H9 (cell line): ENCODE measurements around the gene STXBP1. TPM values are rescaled to one million over a fixed set of nuclear protein-coding genes. Genes with fewer than 3 reads are reported as not detected.

Experiments
- DNase-seq: peaks from one replicate; pipeline ENCODE4 v3.0.0-alpha.2; 2017
- H2AFZ ChIP-seq: one replicate; pipeline ENCODE4 v1.6.1; 2013; ENCODE audit warnings: mild to moderate bottlenecking, low read length, control low read depth, moderate library complexity
- H2AK5ac ChIP-seq: 2 replicates; pipeline ENCODE4 v1.6.1; 2013; ENCODE audit warnings: low read length, control low read depth, mixed read lengths; ENCODE audit not compliant: insufficient read length
- H2BK120ac ChIP-seq: one replicate; pipeline ENCODE4 v1.6.1; 2013; ENCODE audit warnings: low read depth, mild to moderate bottlenecking, low read length, control low read depth, inconsistent platforms; ENCODE audit not compliant: poor library complexity, severe bottlenecking
- H2BK12ac ChIP-seq: 2 replicates; pipeline ENCODE4 v1.6.1; 2013; ENCODE audit warnings: low read length, control low read depth, mixed read lengths, low read depth; ENCODE audit not compliant: insufficient read length
- H2BK15ac ChIP-seq: 2 replicates; pipeline ENCODE4 v1.6.1; 2013; ENCODE audit warnings: low read depth, low read length, control low read depth
- H2BK20ac ChIP-seq: one replicate; pipeline ENCODE4 v1.6.1; 2013; ENCODE audit warnings: low read depth, mild to moderate bottlenecking, low read length, control low read depth, inconsistent platforms; ENCODE audit not compliant: poor library complexity, severe bottlenecking
- H2BK5ac ChIP-seq: 2 replicates; pipeline ENCODE4 v1.6.1; 2013; ENCODE audit warnings: low read length, control low read depth, mixed read lengths; ENCODE audit not compliant: insufficient read length
- H3K14ac ChIP-seq: 2 replicates; pipeline ENCODE4 v1.6.1; 2013; ENCODE audit warnings: low read length, control low read depth; ENCODE audit not compliant: insufficient read depth
- H3K18ac ChIP-seq: 2 replicates; pipeline ENCODE4 v1.6.1; 2013; ENCODE audit warnings: low read depth, mild to moderate bottlenecking, mixed read lengths, low read length, control low read depth; ENCODE audit not compliant: insufficient read length
- H3K23ac ChIP-seq: 2 replicates; pipeline ENCODE4 v1.6.1; 2013; ENCODE audit warnings: low read length, control low read depth, mixed read lengths, low read depth; ENCODE audit not compliant: insufficient read length
- H3K23me2 ChIP-seq: 2 replicates; pipeline ENCODE4 v1.6.1; 2013; ENCODE audit warnings: low read depth, mild to moderate bottlenecking, mixed read lengths, low read length, control low read depth; ENCODE audit not compliant: insufficient read length, poor library complexity, severe bottlenecking
- H3K27ac ChIP-seq: 2 replicates; pipeline ENCODE4 v1.5.1; 2013; ENCODE audit warnings: low read length, control low read depth, mixed read lengths, low read depth; ENCODE audit not compliant: insufficient read length
- H3K27me3 ChIP-seq: 2 replicates; pipeline ENCODE4 v1.6.1; 2013; ENCODE audit warnings: low read length, control low read depth, inconsistent platforms; ENCODE audit not compliant: insufficient read depth
- H3K4ac ChIP-seq: 2 replicates; pipeline ENCODE4 v1.6.1; 2013; ENCODE audit warnings: low read depth, mild to moderate bottlenecking, control low read depth, inconsistent platforms, low read length, moderate library complexity
- H3K4me1 ChIP-seq: 2 replicates; pipeline ENCODE4 v1.6.1; 2013; ENCODE audit warnings: low read length, control low read depth, inconsistent platforms; ENCODE audit not compliant: insufficient read depth
- H3K4me2 ChIP-seq: 2 replicates; pipeline ENCODE4 v1.6.1; 2013; ENCODE audit warnings: low read length, control low read depth, mixed read lengths; ENCODE audit not compliant: insufficient read length, insufficient read depth
- H3K56ac ChIP-seq: 2 replicates; pipeline ENCODE4 v1.6.1; 2013; ENCODE audit warnings: low read depth, mild to moderate bottlenecking, mixed read lengths, low read length, control low read depth; ENCODE audit not compliant: insufficient read length
- H3K79me1 ChIP-seq: 2 replicates; pipeline ENCODE4 v1.6.1; 2013; ENCODE audit warnings: low read depth, mild to moderate bottlenecking, moderate library complexity, low read length, control low read depth, inconsistent platforms; ENCODE audit not compliant: insufficient read depth, poor library complexity, severe bottlenecking
- H3K79me2 ChIP-seq: 2 replicates; pipeline ENCODE4 v1.6.1; 2013; ENCODE audit warnings: low read length, control low read depth, inconsistent platforms; ENCODE audit not compliant: insufficient read depth
- H3K9ac ChIP-seq: 2 replicates; pipeline ENCODE4 v1.6.1; 2013; ENCODE audit warnings: low read length, control low read depth, mixed read lengths; ENCODE audit not compliant: insufficient read length; ENCODE audit errors: extremely low read depth
- H3K9me3 ChIP-seq: one replicate; pipeline ENCODE4 v1.6.1; 2013; ENCODE audit warnings: low read depth, low read length, inconsistent platforms; ENCODE audit not compliant: control insufficient read depth
- H3T11ph ChIP-seq: one replicate; pipeline ENCODE4 v1.6.1; 2013; ENCODE audit warnings: mild to moderate bottlenecking, low read length, control low read depth, inconsistent platforms
- H4K20me1 ChIP-seq: one replicate; pipeline ENCODE4 v1.6.1; 2013; ENCODE audit not compliant: control insufficient read depth, insufficient read length, insufficient read depth
- H4K5ac ChIP-seq: 2 replicates; pipeline ENCODE4 v1.6.1; 2013; ENCODE audit warnings: low read depth, mild to moderate bottlenecking, mixed read lengths, low read length, control low read depth; ENCODE audit not compliant: insufficient read length
- H4K8ac ChIP-seq: replicated peaks from 2 replicates; pipeline ENCODE4 v1.6.1; 2013; ENCODE audit warnings: low read length, control low read depth, mixed read lengths, low read depth; ENCODE audit not compliant: insufficient read length
- H4K91ac ChIP-seq: 2 replicates; pipeline ENCODE4 v1.6.1; 2013; ENCODE audit warnings: low read depth, mild to moderate bottlenecking, moderate library complexity, mixed read lengths, low read length, control low read depth; ENCODE audit not compliant: insufficient read length
- H3K27ac Mint-ChIP-seq, 3 experiments: 2 replicates in 2 of 3; 3 replicates in 1 of 3; pipeline ENCODE4 v1.8.0; 2020 to 2021; ENCODE audit warnings: mixed read lengths in 3 of 3, mild to moderate bottlenecking in 1 of 3, moderate library complexity in 1 of 3
- H3K27me3 Mint-ChIP-seq: 2 replicates; pipeline ENCODE4 v1.8.0; 2021; ENCODE audit warnings: low read depth, mild to moderate bottlenecking, moderate library complexity, mixed read lengths
- H3K36me3 Mint-ChIP-seq, 3 experiments: 2 replicates in 2 of 3; 3 replicates in 1 of 3; pipeline ENCODE4 v1.8.0; 2020 to 2021; ENCODE audit warnings: low read depth in 3 of 3, mixed read lengths in 3 of 3; ENCODE audit not compliant: insufficient read depth in 1 of 3
- H3K4me1 Mint-ChIP-seq, 2 experiments: 2 replicates each; pipeline ENCODE4 v1.8.0; 2020; ENCODE audit warnings: mixed read lengths in 2 of 2
- H3K4me3 Mint-ChIP-seq, 2 experiments: 2 replicates in 1 of 2; 3 replicates in 1 of 2; pipeline ENCODE4 v1.8.0; 2020 to 2021; ENCODE audit warnings: mild to moderate bottlenecking in 2 of 2, mixed read lengths in 2 of 2, moderate library complexity in 1 of 2
- H3K9me3 Mint-ChIP-seq, 2 experiments: 2 replicates in 1 of 2; 3 replicates in 1 of 2; pipeline ENCODE4 v1.8.0; 2020; ENCODE audit warnings: mild to moderate bottlenecking in 2 of 2, mixed read lengths in 2 of 2, moderate library complexity in 1 of 2
- CTCF ChIP-seq: fragments of 200-600 bp; sonication (generic); conservative IDR thresholded peaks from 3 replicates; pipeline ENCODE4 v1.8.0; 2021; ENCODE audit warnings: antibody characterized with exemption, mild to moderate bottlenecking
- WGBS: extraction: QIAGEN DNeasy Blood & Tissue Kit; methylation state at CpG from one replicate; pipeline ENCODE4 v1.1.7; 2013; ENCODE audit warnings: missing lambda C conversion rate, low lambda C conversion rate, mixed read lengths; ENCODE audit not compliant: insufficient read length; ENCODE audit errors: extremely low coverage; 5-methylcytosine and 5-hydroxymethylcytosine counted together
- total RNA-seq: library from RNA; stranded (reverse); gene quantifications from 2 replicates; pipeline ENCODE4 v1.2.1, GENCODE V29; 2021

Gene STXBP1
- total RNA-seq, 1 experiment from 2014 or later = 22.3 TPM

GRCh38 chr9:127565231-127565630 lies 46.8 kb upstream of the STXBP1 start:
- WGBS = no CpG with 5 or more reads among the region's 11 CpGs
- Mint-ChIP-seq H3K4me1 (peaks cover 45 to 48% of the 10 kb centered on the region in 2 experiments), H3K9me3 (no peaks in the 10 kb centered on the region; a peak in 1 of 5 replicates), H3K27me3 (peaks cover 10% of the 10 kb centered on the region), H3K36me3 (peaks cover 4 to 19% (median 5%) of the 10 kb centered on the region in 3 experiments), H3K27ac (no peak overlapping the region), H3K4me3 (no peak overlapping the region; a peak in 1 of 5 replicates)
- no peak overlapping the region for H4K5ac ChIP-seq
- H3K18ac ChIP-seq = no peak overlapping the region
- no peak overlapping the region for H2AK5ac ChIP-seq
- no peak overlapping the region for H3K4me2 ChIP-seq
- H3K23me2 ChIP-seq = peaks cover 18% of the 10 kb centered on the region
- H3K4me1 ChIP-seq = peaks cover 4% of the 10 kb centered on the region; the same call in 1 of the 2 replicates
- no peak overlapping the region for H3K56ac ChIP-seq
- H2AFZ ChIP-seq = no peak overlapping the region
- H4K91ac ChIP-seq = no peak overlapping the region
- no peak overlapping the region for H2BK12ac ChIP-seq
- H3T11ph ChIP-seq = no peak overlapping the region
- peaks cover 6% of the 10 kb centered on the region for H3K79me1 ChIP-seq
- TF ChIP-seq CTCF = no peak
- no peaks in the 10 kb centered on the region for H3K9me3 ChIP-seq
- no peak overlapping the region for H2BK5ac ChIP-seq
- H3K14ac ChIP-seq = no peak overlapping the region
- no peak overlapping the region for H4K8ac ChIP-seq
- H3K27ac ChIP-seq = no peak overlapping the region
- no peak overlapping the region for H2BK15ac ChIP-seq
- H3K9ac ChIP-seq = no peak overlapping the region
- DNase-seq = no peak
- H3K79me2 ChIP-seq = peaks cover 4% of the 10 kb centered on the region; the same call in 1 of the 2 replicates
- no peaks in the 10 kb centered on the region for H3K27me3 ChIP-seq
- H3K4ac ChIP-seq = no peak overlapping the region
- peaks cover 2% of the 10 kb centered on the region for H4K20me1 ChIP-seq
- no peak overlapping the region for H2BK120ac ChIP-seq
- no peak overlapping the region for H3K23ac ChIP-seq
- H2BK20ac ChIP-seq = no peak overlapping the region
